A673 (cell line): Measurements from ENCODE around the gene HEYL.

ENCODE experiments used
- EZH2 ChIP-seq: fragments of 200-600 bp; sonication (generic); IDR thresholded peaks from 2 replicates; pipeline ENCODE4 v1.6.1; 2017; ENCODE audit warnings: borderline replicate concordance, low read depth, mild to moderate bottlenecking, mixed read lengths, antibody characterized with exemption, low read length; ENCODE audit not compliant: poor library complexity, severe bottlenecking
- TF ChIP-seq, protein P1 (sequence below): fragments of 300-800, 200-600 bp; sonication (generic); conservative IDR thresholded peaks from 2 replicates; pipeline ENCODE4 v1.5.1; 2017; ENCODE audit warnings: low read depth, mild to moderate bottlenecking, antibody characterized with exemption, low read length, moderate library complexity, mixed read lengths

DNA sequence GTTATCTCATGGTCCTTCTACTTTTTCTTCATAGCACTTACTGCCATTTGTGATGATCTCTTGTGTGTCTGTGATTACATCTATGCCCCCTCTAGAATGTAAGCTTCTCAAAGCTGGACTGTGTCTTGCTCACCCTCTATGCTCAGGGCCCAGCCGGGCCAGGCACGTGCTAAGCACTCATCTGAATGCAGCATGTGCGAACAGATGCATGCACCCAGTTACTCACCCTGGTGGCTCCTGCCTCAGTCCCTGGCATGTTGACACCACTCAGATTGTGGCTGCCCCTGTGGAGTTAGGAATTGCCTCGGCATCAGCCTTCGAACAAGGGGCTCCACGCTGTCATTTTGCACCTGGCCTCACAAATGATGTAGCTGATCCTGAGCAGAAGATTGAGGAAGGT, 43.3 kb downstream of the HEYL start:
- TF ChIP-seq, protein P1, sequence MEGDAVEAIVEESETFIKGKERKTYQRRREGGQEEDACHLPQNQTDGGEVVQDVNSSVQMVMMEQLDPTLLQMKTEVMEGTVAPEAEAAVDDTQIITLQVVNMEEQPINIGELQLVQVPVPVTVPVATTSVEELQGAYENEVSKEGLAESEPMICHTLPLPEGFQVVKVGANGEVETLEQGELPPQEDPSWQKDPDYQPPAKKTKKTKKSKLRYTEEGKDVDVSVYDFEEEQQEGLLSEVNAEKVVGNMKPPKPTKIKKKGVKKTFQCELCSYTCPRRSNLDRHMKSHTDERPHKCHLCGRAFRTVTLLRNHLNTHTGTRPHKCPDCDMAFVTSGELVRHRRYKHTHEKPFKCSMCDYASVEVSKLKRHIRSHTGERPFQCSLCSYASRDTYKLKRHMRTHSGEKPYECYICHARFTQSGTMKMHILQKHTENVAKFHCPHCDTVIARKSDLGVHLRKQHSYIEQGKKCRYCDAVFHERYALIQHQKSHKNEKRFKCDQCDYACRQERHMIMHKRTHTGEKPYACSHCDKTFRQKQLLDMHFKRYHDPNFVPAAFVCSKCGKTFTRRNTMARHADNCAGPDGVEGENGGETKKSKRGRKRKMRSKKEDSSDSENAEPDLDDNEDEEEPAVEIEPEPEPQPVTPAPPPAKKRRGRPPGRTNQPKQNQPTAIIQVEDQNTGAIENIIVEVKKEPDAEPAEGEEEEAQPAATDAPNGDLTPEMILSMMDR: no peak
- no peak for TF ChIP-seq EZH2
